NCI-H1436 treated with DMSO at 0.1 percent for 48 hours (cell line): Measurements from ENCODE around the gene TEX2.

Experiments used
- DNase-seq: peaks from one replicate; lab custom pipeline; 2025; lab: John Stamatoyannopoulos, UW

TEX2 gene

GRCh38 chr17:64115043-64115698 is 147.9 kb downstream of the TEX2 start:
- DNase-seq = no peak

- no peak for DNase-seq
Measured at GRCh38 chr17:64113006-64113405, 150.1 kb downstream of the TEX2 start.

GRCh38 chr17:64111831-64112230 is 151.2 kb downstream of the TEX2 start:
- DNase-seq = no peak

- no peak for DNase-seq
Measured at GRCh38 chr17:64110379-64111152, 152.5 kb downstream of the TEX2 start.

- no peak for DNase-seq
Measured at GRCh38 chr17:64109400-64109799, 153.7 kb downstream of the TEX2 start.

- no peak for DNase-seq
Measured at GRCh38 chr17:64107500-64108236, 155.4 kb downstream of the TEX2 start.

- no peak for DNase-seq
Measured at GRCh38 chr17:64106918-64107317, 156.1 kb downstream of the TEX2 start.

- no peak for DNase-seq
Measured at GRCh38 chr17:64103391-64104364, 159.4 kb downstream of the TEX2 start.

- DNase-seq = no peak
Measured at GRCh38 chr17:64102627-64103390, 160.3 kb downstream of the TEX2 start.

GRCh38 chr17:64099543-64099942 is 163.5 kb downstream of the TEX2 start:
- DNase-seq = no peak
